HuH-7 (cell line): ENCODE measurements around the gene CATSPERD.

Experiments
- DNase-seq: peaks from one replicate; pipeline ENCODE4 v3.0.0; 2011; ENCODE audit warnings: low spot score

Gene CATSPERD

DNA sequence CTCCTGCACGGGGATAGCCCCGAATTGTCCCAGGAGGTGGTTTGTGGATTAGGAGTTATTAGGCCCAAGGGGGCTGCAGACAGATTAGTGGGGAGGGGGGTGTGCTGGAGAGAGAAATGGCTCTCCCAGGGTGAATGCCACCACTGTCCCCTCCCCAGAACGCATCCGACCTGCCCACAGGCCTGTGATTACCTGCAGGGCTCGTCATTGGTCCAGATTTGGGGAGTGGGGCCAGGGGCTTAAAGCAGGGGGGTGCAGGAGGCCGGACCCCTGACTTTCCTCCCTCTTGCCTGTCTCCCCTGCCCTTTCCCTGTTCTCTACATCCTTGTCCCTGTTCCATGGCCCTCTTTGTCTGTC, 85.7 kb downstream of the CATSPERD start:
- DNase-seq, result no peak

DNA sequence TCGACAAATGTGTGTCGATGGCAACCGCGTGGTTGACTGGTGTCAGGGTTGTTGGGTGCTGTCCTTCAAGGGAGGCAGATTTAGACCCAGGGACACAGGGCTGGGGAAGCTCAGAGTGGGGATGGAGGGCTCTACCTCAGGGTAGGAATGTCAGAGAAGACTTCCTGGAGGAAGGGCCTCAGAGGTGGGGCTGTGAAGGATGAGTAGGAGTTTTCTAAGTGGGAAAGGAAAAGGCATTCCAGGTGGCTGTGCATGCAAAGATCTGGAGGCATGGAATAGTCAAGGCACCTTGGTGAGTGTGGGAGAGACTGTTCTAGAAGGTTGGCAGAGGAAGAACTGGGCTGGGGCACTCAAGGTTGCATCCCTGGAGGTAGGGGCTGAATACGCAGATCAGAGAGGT, 86.5 kb downstream of the CATSPERD start:
- DNase-seq, result no peak

DNA sequence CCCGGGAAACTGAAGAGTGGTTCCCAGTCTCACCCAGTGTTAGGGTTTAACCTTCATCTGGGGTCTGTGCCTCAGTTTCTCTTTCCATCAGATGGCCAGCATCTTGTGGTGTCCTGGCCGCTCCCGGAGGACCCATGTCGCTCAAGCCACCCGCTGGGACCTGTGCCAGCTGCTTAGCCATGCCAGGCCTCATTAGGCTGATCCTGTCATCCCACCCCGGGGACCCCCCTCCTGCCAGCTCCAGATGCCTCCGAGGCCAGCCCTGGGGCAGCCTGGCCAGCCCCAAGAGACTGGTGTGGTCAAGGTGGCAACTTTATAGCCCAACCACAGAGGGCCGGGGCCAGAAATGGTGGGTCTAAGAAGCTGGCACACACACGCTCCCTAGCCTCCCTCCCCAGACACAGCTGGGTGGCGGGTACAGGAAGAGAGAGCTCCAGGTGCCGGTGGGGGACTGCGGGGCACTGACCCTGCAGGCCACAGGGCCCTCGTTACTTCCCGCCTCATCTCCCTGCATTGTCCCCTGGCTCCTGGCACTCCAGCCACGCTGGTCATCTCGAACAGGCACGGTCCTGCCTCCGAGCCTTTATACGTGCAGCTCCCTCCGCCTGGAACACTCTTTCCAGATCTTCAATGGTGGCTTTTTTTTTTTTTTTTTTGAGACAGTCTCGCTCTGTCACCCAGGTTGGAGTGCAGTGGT, 87.8 kb downstream of the CATSPERD start:
- no peak for DNase-seq

DNA sequence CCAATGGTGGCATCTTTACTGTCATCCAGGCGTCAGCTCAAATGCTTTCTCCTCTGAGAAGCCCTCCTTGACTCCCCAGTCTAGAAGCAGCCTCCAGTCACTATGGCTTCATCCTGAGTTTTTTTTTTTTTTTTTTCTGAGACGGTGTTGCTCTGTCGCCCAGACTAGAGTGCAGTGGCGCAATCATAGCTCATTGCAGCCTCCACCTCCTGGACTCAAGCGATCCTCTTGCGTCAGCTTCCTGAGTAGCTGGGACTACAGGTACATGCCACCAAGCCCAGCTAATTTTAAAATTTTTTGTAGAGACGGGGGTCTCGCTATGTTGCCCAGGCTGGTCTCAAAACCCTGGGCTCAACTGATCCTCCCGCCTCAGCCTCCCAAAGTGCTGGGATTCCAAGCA, 88.6 kb downstream of the CATSPERD start:
- DNase-seq, result no peak

DNA sequence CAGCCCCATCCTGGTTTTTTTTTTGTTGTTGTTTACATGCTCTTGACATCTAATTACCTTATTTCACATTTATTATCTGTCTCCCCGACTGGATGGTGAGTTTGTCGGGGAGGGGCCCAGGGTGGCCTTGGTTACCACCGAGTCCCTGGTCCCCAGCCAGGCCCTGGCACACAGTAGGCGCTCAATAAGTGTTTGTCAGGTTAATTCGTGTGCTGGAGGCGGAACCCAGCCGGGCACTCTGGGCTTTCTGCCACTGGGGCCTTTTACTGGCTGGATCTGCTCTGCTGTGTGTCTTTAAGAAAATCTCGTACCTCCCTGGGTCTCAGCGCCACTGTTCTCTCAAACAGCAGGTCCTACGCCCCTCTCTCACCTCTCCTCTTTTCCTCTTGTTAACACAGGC, 89.0 kb downstream of the CATSPERD start:
- no peak for DNase-seq

DNA sequence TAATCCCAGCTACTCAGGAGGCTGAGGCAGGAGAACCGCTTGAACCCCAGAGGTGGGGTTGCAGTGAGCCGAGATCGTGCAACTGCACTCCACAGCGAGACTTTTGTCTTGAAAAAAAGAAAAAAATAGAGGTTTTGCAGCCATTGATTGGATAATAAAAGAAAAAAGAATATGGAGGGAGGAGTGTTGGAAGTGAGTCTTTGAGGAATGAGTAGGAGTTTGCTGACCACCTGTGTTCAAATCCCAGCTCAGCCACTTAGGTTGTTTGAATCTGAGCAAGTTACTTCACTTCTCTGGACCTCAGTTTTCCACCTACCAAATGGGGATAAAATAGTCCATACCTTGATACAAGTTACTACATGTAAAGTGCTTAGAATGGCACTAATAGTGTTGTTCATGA, 90.7 kb downstream of the CATSPERD start:
- no peak for DNase-seq

DNA sequence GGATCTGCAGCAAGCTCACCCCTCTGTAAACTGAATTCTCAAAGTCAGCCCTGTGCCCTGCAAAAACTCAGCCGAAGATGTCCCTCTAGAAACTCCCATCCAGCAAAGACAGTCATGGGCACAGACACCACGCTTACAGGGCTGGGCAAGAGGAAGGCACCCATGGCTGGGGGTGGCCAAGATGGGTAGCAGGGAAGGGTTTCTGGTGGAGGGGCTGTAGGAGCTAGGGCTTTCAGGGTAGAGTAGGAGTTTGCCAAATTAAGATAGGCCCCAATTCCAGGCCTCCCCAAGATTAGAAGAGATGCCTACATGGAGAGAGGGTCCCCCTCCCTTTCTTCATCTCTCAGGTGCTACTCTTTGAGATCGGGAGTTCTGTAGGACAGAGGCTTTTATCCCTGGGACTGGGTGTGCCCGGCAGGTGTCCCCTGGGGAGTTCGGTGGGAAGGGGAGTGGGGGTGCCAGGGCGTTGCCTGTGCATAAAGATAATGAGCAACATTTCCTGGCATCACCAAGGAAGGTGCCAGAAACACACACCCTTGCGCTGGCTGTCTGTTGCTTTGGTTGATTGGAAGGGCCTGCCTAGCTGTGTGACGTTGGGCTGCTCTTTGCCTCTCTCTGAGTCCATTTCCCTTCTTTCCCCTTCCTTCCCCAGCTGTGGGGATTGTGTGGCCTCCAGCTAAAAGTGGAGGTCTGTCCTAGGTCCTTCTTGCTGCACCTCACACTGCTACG, 93.8 kb downstream of the CATSPERD start:
- no peak for DNase-seq

DNA sequence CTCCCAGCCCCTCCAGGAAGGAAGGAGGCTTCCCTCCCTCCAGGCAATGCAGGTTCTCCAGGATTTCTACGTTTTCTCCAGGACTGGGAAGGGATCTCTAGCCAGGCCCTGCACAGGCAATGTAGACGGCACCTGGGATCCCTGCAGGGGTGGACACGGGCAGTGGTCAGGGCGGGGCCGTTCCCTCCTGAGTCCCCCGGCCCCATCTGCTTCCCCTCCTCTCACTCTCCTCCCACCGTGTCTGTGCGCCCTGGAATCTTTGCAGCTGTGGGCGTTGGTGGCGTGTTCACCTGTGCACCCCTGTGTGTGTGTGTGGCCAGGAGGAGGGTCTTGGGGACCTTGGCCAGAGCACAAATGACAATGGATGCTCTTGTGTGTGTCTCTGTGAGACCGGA, 94.4 kb downstream of the CATSPERD start:
- no peak for DNase-seq

DNA sequence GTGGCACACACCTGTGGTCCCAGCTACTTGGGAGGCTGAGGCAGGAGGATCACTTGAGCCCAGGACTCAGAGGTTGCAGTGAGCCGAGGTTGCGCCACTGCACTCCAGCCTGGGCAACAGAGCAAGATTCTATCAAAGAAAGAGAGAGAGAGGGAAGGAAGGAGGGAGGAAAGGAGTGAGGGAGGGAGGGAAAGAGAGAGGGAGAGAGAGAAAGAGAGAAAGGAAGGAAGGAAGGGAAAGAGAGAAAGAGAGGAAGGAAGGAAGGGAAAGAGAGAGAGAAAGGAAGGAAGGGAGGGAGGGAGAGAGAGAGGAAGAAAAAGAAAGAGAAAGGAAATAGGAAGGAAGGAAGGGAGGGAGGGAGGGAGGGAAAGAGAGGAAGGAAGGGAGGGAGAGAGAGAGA, 96.8 kb downstream of the CATSPERD start:
- DNase-seq, result no peak

DNA sequence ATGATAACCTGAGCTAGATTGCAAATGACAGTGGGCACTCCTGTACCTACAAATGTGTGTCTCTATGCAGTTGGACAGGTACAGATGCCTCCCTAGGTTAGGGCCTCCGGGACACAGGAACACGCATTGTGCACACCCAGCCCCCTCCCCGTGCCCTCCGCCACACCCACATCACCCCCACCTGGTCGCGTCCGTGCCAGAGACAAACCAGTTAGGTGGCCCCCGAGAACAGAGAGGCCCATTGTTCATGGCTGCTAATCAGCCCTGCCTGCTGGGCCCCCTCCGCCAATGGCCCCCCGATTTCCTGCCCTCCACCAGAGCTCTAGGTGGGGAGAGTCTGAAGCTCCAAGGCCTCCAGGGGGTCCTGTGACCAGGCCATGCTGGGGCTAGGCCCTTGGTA, 98.2 kb downstream of the CATSPERD start:
- DNase-seq, result no peak

DNA sequence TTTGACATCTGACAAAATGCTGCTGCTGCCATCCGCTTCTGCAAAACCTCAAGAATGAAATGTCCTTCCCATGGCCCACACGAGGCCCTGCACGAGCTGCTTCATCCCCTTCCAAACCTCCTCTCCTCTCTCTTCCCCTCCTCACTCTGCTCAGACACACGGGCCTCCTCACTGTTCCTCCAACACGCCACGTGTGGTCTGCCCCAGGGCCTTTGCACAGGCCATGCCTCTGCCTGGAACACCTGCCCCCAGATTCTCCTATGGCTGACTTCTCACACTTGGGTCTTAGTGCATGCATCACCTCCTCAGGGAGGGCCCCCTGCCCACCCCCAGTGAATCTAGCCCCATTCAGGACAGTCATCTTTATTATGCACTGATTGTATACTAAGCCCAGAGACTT, 100.3 kb downstream of the CATSPERD start:
- DNase-seq, result no peak

DNA sequence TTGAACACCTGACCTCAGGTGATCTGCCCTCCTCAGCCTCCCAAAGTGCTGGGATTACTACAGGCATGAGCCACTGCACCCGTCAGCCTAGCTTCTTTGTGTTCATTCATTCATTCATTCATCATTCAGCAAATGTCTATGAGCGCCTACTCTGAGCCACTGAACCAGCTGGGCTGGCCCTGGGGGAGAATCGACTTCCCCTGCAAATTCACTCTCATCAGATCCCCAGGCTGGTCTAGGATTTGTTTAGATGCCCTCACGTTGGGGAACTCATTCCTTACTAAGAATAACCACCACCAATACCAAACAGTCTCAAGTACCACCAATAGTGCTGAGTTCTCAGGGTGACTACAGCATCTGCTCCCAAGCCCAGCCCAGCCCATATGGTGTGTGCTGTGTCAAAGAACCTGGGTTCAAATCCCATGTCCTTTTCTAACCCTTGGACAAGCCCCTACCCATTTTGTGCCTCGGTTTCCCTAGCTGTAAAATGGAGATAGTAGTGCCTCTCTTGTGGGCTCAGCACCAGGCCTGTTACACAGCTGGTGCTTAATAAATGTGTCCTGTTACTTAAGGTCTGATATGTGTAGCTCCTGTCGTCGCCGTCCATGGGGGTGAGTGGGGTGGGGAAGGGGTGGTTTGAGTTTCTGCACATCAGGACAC, 101.2 kb downstream of the CATSPERD start:
- no peak for DNase-seq

DNA sequence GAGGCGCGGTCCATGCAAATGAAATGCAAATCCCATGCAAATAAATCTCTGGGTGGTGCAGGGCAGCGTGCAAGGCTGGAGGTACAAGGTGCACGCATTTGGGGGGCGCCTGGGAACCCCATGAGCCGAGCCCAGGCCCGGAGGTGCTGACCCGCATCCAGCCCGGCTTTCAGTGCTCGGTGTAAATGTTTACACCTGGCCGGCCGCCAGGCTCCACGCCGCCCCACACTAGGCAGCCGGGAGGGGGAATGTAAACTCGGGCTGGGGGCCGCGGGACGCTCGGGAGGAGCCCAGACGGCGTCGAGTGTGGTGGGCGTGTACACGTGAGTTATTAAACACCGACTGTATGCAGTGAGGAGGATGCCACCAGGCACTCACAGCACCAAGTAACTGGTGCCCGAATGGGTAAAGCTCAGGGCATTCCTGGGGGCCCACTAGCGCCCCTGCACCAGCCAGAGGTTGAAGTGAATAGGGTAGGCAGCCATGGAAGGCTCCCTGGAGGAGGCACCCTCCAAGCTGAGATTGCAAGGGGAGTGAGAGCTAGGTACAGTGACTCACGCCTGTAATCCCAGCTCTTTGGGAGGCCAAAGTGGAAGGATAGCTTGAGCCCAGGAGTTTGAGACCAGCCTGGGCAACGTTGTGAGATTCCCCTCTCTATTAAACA, 101.9 kb downstream of the CATSPERD start:
- DNase-seq, result no peak

DNA sequence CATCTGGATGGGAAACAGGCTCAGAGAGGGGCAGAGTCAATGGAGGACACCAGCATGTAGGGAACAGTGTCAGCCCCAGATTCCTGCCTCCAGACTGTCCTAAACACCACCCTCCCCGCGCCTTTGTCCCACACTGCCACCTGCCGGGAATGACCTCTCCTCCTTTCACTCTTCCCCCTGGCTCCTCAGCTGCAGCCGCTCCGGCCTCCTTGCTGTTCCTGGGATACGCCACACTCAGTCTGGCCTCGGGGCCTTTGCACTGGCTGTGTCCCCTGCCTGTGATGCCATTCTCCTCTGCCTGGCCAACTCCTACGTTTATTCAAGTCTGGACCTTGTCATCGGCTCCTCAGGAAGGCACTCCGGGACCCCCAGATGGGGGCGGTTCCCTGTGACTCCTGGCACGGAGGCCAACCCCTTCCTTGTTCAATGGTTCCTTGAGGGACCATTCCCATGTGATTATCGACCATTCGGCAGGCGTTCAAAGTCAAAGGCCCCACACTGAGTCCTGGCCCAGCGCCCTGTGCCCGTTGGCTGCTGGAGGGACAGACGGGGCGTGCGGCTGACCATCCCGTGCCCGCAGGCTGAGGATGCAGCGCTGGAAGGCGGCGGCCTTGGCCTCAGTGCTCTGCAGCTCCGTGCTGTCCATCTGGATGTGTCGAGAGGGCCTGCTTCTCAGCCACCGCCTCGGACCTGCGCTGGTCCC, 103.3 kb downstream of the CATSPERD start:
- DNase-seq, result peak; percentile 82

DNA sequence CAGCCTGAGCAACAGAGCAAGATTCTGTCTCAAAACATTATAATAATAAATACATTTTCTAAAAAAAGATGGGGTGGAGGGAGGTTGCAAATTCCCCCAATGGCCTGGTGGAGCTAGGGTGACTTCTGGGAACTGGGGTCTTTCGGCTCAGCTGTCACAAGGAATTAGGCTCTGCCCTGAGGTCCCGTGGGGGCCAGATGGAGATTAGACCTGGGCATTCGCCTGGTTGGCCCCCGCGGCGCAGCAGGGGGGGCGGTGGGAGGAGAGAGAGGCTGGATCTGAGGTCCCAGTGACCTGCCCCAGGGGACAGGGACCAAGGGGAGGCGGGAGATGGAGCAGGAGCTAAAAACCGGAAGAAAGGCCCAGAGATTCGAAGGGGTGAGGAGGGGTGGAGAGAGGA, 104.3 kb downstream of the CATSPERD start:
- no peak for DNase-seq

DNA sequence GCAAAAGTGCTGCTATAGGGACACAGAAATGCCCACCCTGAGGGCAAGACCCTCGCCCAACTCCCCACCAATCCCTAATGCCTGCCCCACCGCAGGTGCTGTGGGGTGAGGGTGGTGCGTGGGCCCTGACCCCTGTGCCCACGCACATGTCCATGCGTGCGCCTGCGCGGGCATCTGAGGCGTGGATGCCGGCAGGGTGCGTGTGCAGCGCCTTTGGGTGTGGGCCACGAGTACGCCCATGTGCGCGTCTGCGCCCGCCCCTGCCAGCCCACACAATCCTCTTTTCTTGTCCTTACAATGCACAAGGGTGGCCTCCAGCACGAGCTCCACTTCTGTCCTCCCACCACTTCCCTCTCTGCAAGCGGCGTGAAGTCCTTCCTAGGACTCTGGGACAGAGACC, 104.7 kb downstream of the CATSPERD start:
- no peak for DNase-seq

DNA sequence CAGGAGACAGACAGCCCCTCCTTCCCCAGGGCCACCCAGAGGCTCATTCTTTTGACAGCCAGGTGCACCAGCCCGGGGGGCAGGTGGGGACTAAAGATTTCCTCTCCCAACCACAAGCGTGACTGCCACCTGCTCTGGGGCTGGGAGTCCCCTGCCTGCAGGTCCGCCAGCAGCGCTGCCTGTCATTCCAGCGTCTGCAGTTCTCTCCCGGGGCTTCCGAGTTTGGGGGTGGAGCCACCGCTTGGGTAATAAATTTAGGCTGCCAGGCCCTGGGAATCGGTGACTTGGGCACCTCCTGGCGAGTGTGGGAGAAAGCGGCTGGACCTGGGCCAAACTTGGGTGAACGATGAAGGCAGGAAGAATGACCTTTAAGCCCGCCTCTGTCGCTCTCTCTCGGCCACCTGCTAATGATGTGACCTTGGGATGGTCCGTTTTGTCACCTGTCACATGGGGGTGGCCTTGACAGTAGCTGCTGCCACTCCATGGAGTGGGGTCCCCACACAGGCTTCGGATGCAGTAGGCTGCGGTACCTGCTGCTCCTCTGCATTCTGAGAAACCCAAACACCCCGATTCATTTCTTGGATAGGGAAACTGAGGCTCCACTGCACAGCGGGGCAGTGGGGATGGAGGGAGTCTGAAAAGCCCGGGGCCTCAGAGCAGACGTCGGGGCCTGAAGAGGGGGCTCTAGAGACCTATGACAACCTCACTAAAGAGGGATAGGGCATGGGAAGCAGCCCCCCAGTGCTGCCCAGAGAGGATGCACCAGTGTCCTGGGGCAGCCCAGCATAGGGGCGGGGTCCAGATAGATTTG, 106.3 kb downstream of the CATSPERD start:
- peak; percentile 59 for DNase-seq

DNA sequence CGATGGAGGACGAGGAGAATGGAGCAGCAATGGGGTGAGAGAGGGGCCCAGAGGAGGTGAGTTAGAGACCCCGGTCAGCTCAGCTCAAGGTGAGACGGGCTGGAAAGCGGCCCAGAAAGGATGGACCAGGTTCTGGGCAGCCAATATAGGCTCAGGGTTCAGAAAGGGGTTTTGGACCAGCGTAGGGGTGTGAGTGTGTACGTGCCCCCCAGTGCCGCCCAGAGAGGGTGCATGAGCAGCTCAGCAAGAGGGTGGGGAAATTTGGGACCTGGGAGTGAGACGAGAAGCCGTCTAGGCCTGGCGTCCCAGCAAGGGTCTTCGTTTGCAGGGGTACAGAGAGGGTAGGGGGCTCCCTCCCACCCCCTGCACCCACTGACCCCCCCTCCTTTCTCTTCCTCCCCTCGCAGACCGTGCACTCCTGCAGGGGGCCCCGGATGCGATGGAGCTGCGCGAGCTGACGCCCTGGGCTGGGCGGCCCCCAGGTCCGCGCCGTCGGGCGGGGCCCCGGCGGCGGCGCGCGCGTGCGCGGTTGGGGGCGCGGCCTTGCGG, 107.0 kb downstream of the CATSPERD start:
- DNase-seq, result no peak

DNA sequence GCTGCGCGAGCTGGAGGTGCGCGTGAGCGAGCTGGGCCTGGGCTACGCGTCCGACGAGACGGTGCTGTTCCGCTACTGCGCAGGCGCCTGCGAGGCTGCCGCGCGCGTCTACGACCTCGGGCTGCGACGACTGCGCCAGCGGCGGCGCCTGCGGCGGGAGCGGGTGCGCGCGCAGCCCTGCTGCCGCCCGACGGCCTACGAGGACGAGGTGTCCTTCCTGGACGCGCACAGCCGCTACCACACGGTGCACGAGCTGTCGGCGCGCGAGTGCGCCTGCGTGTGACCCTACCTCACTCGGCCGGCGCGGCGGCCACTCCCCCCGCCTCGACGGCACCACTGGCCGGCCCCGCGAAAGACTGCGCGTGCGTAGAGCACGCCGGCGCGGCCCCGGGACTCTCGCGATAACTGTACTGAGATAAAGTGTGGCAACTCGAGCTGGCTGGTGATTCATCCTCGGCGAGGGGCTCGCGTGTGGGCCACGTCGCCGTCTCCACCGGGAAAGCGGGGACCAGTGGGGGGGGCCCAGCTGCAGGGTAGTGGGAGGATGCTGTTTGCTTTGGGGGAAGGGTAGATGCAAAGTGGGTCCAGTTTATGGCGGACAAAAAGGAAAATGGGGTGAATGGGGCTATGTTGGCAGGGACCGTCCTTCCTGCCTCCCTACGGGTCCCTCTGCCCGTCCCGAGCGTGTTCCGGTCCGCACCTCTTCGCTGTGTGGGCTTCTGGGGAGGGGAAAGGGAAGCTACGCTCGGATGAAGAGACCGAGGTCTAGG, 107.6 kb downstream of the CATSPERD start:
- DNase-seq, result peak; percentile 94
